Liver (tissue), 9 donors: ENCODE results near the gene MARCHF3. TPM values are rescaled to one million over a fixed set of nuclear protein-coding genes. Genes with fewer than 3 reads are reported as not detected.

ENCODE experiments used
- DNase-seq: peaks from one replicate; pipeline ENCODE4 v3.0.0-alpha.2; 2017; ENCODE audit warnings: low spot score
- H3K27ac ChIP-seq, 2 donors: one replicate each; pipeline ENCODE4 v1.7.0; 2013; ENCODE audit warnings: inconsistent platforms in 2 of 2, low read length in 2 of 2, control low read depth in 1 of 2, low read depth in 1 of 2, mild to moderate bottlenecking in 1 of 2
- H3K27me3 ChIP-seq, 4 donors: one replicate each; pipeline versions ENCODE4 v1.6.1 to v1.7.0; 2013; ENCODE audit warnings: low read length in 3 of 4, inconsistent platforms in 1 of 4, mild to moderate bottlenecking in 1 of 4, moderate library complexity in 1 of 4; ENCODE audit not compliant: control insufficient read depth in 4 of 4, insufficient read depth in 4 of 4
- H3K36me3 ChIP-seq, 4 donors: one replicate each; pipeline versions ENCODE4 v1.6.1 to v1.7.0; 2013; ENCODE audit warnings: low read length in 3 of 4, mild to moderate bottlenecking in 3 of 4, low read depth in 1 of 4, moderate library complexity in 1 of 4; ENCODE audit not compliant: control insufficient read depth in 4 of 4, insufficient read depth in 3 of 4
- H3K4me1 ChIP-seq, 4 donors: one replicate each; pipeline versions ENCODE4 v1.6.1 to v1.7.0; 2013; ENCODE audit warnings: low read length in 3 of 4, mild to moderate bottlenecking in 3 of 4, moderate library complexity in 1 of 4; ENCODE audit not compliant: control insufficient read depth in 4 of 4, insufficient read depth in 4 of 4
- H3K4me3 ChIP-seq, 3 donors: one replicate each; pipeline versions ENCODE4 v1.6.1 to v1.7.0; 2013; ENCODE audit warnings: low read length in 3 of 3, control low read depth in 1 of 3, low read depth in 1 of 3, mild to moderate bottlenecking in 1 of 3
- H3K9ac ChIP-seq, 2 donors: one replicate each; pipeline ENCODE4 v1.7.0; 2013; ENCODE audit warnings: low read length in 2 of 2, mild to moderate bottlenecking in 2 of 2, moderate library complexity in 2 of 2, control low read depth in 1 of 2, low read depth in 1 of 2
- H3K9me3 ChIP-seq, 4 donors: one replicate each; pipeline versions ENCODE4 v1.6.1 to v1.7.0; 2013; ENCODE audit warnings: low read length in 3 of 4; ENCODE audit not compliant: control insufficient read depth in 4 of 4
- ATF3 ChIP-seq: IDR thresholded peaks from 2 replicates; pipeline ENCODE4 v1.6.1; 2016; ENCODE audit warnings: antibody characterized with exemption
- CTCF ChIP-seq: fragments of 150-350 bp; IDR thresholded peaks from 2 replicates; pipeline ENCODE4 v1.5.1; 2017; ENCODE audit warnings: improper control_type of control experiment, low read depth, low read length; ENCODE audit not compliant: missing input control
- EGR1 ChIP-seq, 2 donors: IDR thresholded peaks; 2 replicates each; pipeline ENCODE4 v1.6.1; 2016 to 2018; ENCODE audit warnings: antibody characterized with exemption in 2 of 2, low read depth in 2 of 2
- FOXA1 ChIP-seq: IDR thresholded peaks from 2 replicates; pipeline ENCODE4 v1.6.1; 2016; ENCODE audit warnings: antibody characterized with exemption
- FOXA2 ChIP-seq: IDR thresholded peaks from 2 replicates; pipeline ENCODE4 v1.6.1; 2016; ENCODE audit warnings: antibody characterized with exemption
- GABPA ChIP-seq, 2 donors: IDR thresholded peaks in 1 of 2; conservative IDR thresholded peaks in 1 of 2; 2 replicates each; pipeline ENCODE4 v1.6.1; 2016; ENCODE audit warnings: antibody characterized with exemption in 2 of 2, mild to moderate bottlenecking in 1 of 2, moderate library complexity in 1 of 2
- HNF4A ChIP-seq, 2 donors: conservative IDR thresholded peaks; 2 replicates each; pipeline ENCODE4 v1.6.1; 2016; ENCODE audit warnings: antibody characterized with exemption in 2 of 2, mild to moderate bottlenecking in 2 of 2
- HNF4G ChIP-seq: IDR thresholded peaks from 2 replicates; pipeline ENCODE4 v1.6.1; 2016; ENCODE audit warnings: antibody characterized with exemption
- JUND ChIP-seq, 2 donors: IDR thresholded peaks; 2 replicates each; pipeline ENCODE4 v1.6.1; 2016; ENCODE audit warnings: antibody characterized with exemption in 2 of 2
- MAX ChIP-seq: IDR thresholded peaks from 2 replicates; pipeline ENCODE4 v1.6.1; 2016; ENCODE audit warnings: antibody characterized with exemption
- NR2F2 ChIP-seq: IDR thresholded peaks from 2 replicates; pipeline ENCODE4 v1.6.1; 2016; ENCODE audit warnings: antibody characterized with exemption
- RAD21 ChIP-seq, 2 donors: IDR thresholded peaks; 2 replicates each; pipeline ENCODE4 v1.6.1; 2016; ENCODE audit warnings: antibody characterized with exemption in 2 of 2, mild to moderate bottlenecking in 2 of 2
- REST ChIP-seq: IDR thresholded peaks from 2 replicates; pipeline ENCODE4 v1.6.1; 2016; ENCODE audit warnings: antibody characterized with exemption, mild to moderate bottlenecking
- RXRA ChIP-seq, 2 donors: IDR thresholded peaks; 2 replicates each; pipeline ENCODE4 v1.6.1; 2017 to 2018; ENCODE audit warnings: antibody characterized with exemption in 2 of 2, mild to moderate bottlenecking in 1 of 2
- SP1 ChIP-seq: IDR thresholded peaks from 2 replicates; pipeline ENCODE4 v1.6.1; 2018; ENCODE audit warnings: antibody characterized with exemption, mild to moderate bottlenecking
- TAF1 ChIP-seq: conservative IDR thresholded peaks from 2 replicates; pipeline ENCODE4 v1.6.1; 2016; ENCODE audit warnings: antibody characterized with exemption, mild to moderate bottlenecking
- YY1 ChIP-seq: IDR thresholded peaks from 2 replicates; pipeline ENCODE4 v1.6.1; 2016; ENCODE audit warnings: antibody characterized with exemption, mild to moderate bottlenecking
- ZBTB33 ChIP-seq: IDR thresholded peaks from 2 replicates; pipeline ENCODE4 v1.6.1; 2016; ENCODE audit warnings: antibody characterized with exemption
- WGBS: extraction: QIAGEN DNeasy Blood & Tissue Kit; methylation state at CpG from one replicate; pipeline ENCODE4 v1.1.7; 2013; 5-methylcytosine and 5-hydroxymethylcytosine counted together
- polyA plus RNA-seq, 2 donors: library from polyadenylated mRNA; stranded (reverse) in 1 of 2; unstranded in 1 of 2; fragments of 200-250 nt in 1 of 2; fragments of >200 nt in 1 of 2; fragmentation: Nextera tagmentation in 1 of 2; extraction: Ambion mirVana in 1 of 2; gene quantifications; one replicate each; pipeline versions ENCODE4 v1.2.1 to v1.2.3, GENCODE V29; 2013 to 2015
- total RNA-seq, 2 donors: library from RNA; depleted of rRNA; stranded (reverse); fragments of >200 nt; gene quantifications; one replicate each; pipeline ENCODE4 v1.2.3, GENCODE V29; 2014
- donor health status: healthy.
- donor health status: healthy.
- donor health status: healthy.
- donor health status: healthy.
- donor health status: healthy.

The MARCHF3 gene
- total and polyA plus RNA-seq, 4 donors = 0.93 to 51.0 (median 1.4) TPM

- no peaks in the 10 kb centered on the region for H3K27me3 ChIP-seq
- no peak for DNase-seq
- H3K4me3 ChIP-seq = no peak overlapping the region
- TF ChIP-seq YY1 (no peak), REST (no peak), ATF3 (no peak), TAF1 (no peak), FOXA2 (no peak), GABPA (IDR thresholded peaks at IDR 0.05 in 1 of 2, conservative IDR thresholded peaks at IDR 0.05 in 1 of 2) (no peak), RAD21 (IDR thresholded peaks at IDR 0.05) (no peak), ZBTB33 (no peak), FOXA1 (no peak), EGR1 (IDR thresholded peaks at IDR 0.05; ENCODE audit: low read depth in 2 of 2) (no peak), HNF4A (conservative IDR thresholded peaks at IDR 0.05) (no peak), SP1 (no peak), MAX (no peak), CTCF (no peak), NR2F2 (no peak), HNF4G (no peak), RXRA (IDR thresholded peaks at IDR 0.05) (no peak), JUND (IDR thresholded peaks at IDR 0.05) (no peak)
- 57% methylated on average over 5 of the region's 5 CpGs for WGBS
- no peak overlapping the region for H3K27ac ChIP-seq
- H3K9me3 ChIP-seq = no peaks in the 10 kb centered on the region
- no peaks in the 10 kb centered on the region for H3K36me3 ChIP-seq
- H3K9ac ChIP-seq = no peak overlapping the region
- no peaks in the 10 kb centered on the region for H3K4me1 ChIP-seq
Observed at GRCh38 chr5:126884269-126884819, 146.0 kb downstream of the MARCHF3 start.
